K562 (cell line): ENCODE data around the gene ETS2. TPM values are rescaled to one million over a fixed set of nuclear protein-coding genes. Genes with fewer than 3 reads are reported as not detected.

Source experiments
- ARID4B ChIP-seq: sonication (generic); formaldehyde crosslinking; IDR thresholded peaks from 2 replicates; pipeline ENCODE4 v1.8.0; 2022; ENCODE audit warnings: mild to moderate bottlenecking, missing genetic modification reagents
- BCL6 ChIP-seq: fragments of 250-450 bp; sonication (Bioruptor Pico); IDR thresholded peaks from 2 replicates; pipeline ENCODE4 v1.4.0; 2020
- DACH1 ChIP-seq: fragments of 450-650 bp; IDR thresholded peaks from 2 replicates; pipeline ENCODE4 v1.6.1; 2018; ENCODE audit not compliant: partially characterized antibody
- EZH2 ChIP-seq: IDR thresholded peaks from 2 replicates; pipeline ENCODE4 v1.6.1; 2012; ENCODE audit warnings: low read depth, mild to moderate bottlenecking, inconsistent platforms, low read length, borderline replicate concordance
- MXD1 ChIP-seq: fragments of 250-450 bp; sonication (Bioruptor Pico); IDR thresholded peaks from 2 replicates; pipeline ENCODE4 v1.8.0; 2021; ENCODE audit warnings: borderline replicate concordance, mild to moderate bottlenecking, moderate library complexity; ENCODE audit not compliant: poor library complexity, severe bottlenecking
- NR0B1 ChIP-seq: fragments of 450-650 bp; IDR thresholded peaks from one replicate; pipeline ENCODE4 v1.6.1; 2018; ENCODE audit warnings: mild to moderate bottlenecking, moderate library complexity; ENCODE audit not compliant: partially characterized antibody
- RBBP5 ChIP-seq: fragments of 200-600 bp; sonication (generic); IDR thresholded peaks from 2 replicates; pipeline ENCODE4 v1.6.1; 2012; ENCODE audit warnings: borderline replicate concordance, mild to moderate bottlenecking, low read length, control low read depth, inconsistent platforms; ENCODE audit not compliant: insufficient read depth, poor library complexity, severe bottlenecking
- RBM22 ChIP-seq: fragments of 200-400 bp; formaldehyde crosslinking; IDR thresholded peaks from 2 replicates; pipeline ENCODE4 v1.6.1; 2018; ENCODE audit warnings: low read length, low read depth; ENCODE audit not compliant: poor library complexity, severe bottlenecking
- SIN3A ChIP-seq, 2 experiments: fragments of 150-350 bp in 1 of 2; IDR thresholded peaks; 2 replicates each; pipeline ENCODE4 v1.6.1; 2011 to 2016; ENCODE audit warnings: borderline replicate concordance in 2 of 2, low read depth in 2 of 2, low read length in 2 of 2, mild to moderate bottlenecking in 2 of 2, moderate library complexity in 2 of 2; ENCODE audit not compliant: control insufficient read depth in 1 of 2
- SRSF9 ChIP-seq: fragments of 200-400 bp; formaldehyde crosslinking; IDR thresholded peaks from 2 replicates; pipeline ENCODE4 v1.6.1; 2017; ENCODE audit warnings: low read depth, low read length, borderline replicate concordance
- TEAD4 ChIP-seq, 2 experiments: sonication (generic) in 1 of 2; formaldehyde crosslinking in 1 of 2; IDR thresholded peaks; 2 replicates each; pipeline versions ENCODE4 v1.6.1 to v1.8.0; 2012 to 2022; ENCODE audit warnings: borderline replicate concordance in 1 of 2, inconsistent platforms in 1 of 2, low read length in 1 of 2, mild to moderate bottlenecking in 1 of 2, missing genetic modification reagents in 1 of 2
- ZC3H11A ChIP-seq: IDR thresholded peaks from 2 replicates; pipeline ENCODE4 v1.6.1; 2012; ENCODE audit warnings: low read depth, low read length, improper control_type of control experiment
- ZNF324 ChIP-seq: fragments of 250-450 bp; sonication (Bioruptor Pico); IDR thresholded peaks from 2 replicates; pipeline ENCODE4 v1.4.0; 2020; ENCODE audit warnings: mild to moderate bottlenecking
- ZNF583 ChIP-seq: fragments of 250-450 bp; sonication (Bioruptor Pico); IDR thresholded peaks from 2 replicates; pipeline ENCODE4 v1.4.0; 2020
- ZNF639 ChIP-seq, 2 experiments: fragments of 200-800 bp in 1 of 2; sonication (Bioruptor generic) in 1 of 2; sonication (generic) in 1 of 2; formaldehyde crosslinking in 1 of 2; IDR thresholded peaks in 1 of 2; conservative IDR thresholded peaks in 1 of 2; 2 replicates each; pipeline versions ENCODE4 v1.5.0 to v1.6.1; 2016 to 2020; ENCODE audit warnings: missing compliant biosample characterization in 1 of 2, missing genetic modification characterization in 1 of 2, missing genetic modification reagents in 1 of 2
- polyA plus RNA-seq, 8 experiments: library from polyadenylated mRNA; depleted of rRNA in 4 of 8; stranded (reverse) in 5 of 8; unstranded in 3 of 8; fragments of >200 nt; fragmentation: Nextera tagmentation in 2 of 8; fragmentation: Illumina TruSeq in 1 of 8; extraction: Ambion mirVana in 2 of 8; extraction: Trizol in 1 of 8; gene quantifications; 2 replicates each; pipeline versions ENCODE4 v1.2.1 to v1.2.3, GENCODE V29; 2011 to 2014; ENCODE audit warnings: inconsistent platforms in 1 of 8, missing spikeins in 1 of 8
- total RNA-seq, 7 experiments: library from RNA; depleted of rRNA in 6 of 7; stranded (reverse); fragments of >200 nt in 6 of 7; fragmentation: Illumina TruSeq in 2 of 7; extraction: Trizol in 2 of 7; gene quantifications; 2 replicates each; pipeline versions ENCODE4 v1.2.1 to v1.2.3, GENCODE V29; 2011 to 2021; ENCODE audit warnings: low replicate concordance in 1 of 7

ETS2 gene
- total and polyA plus RNA-seq, 9 of the 15 experiments (the other 6 are each of a cell fraction or from before 2014, with no cell fraction given) = 1.7 to 24.4 (median 12.2) TPM

- TF ChIP-seq MXD1 (CRISPR knock-in tag) (no peak), ZNF639 (CRISPR knock-in tag; conservative IDR thresholded peaks at IDR 0.05 in 1 of 2, IDR thresholded peaks at IDR 0.05 in 1 of 2) (no peak), SRSF9 (no peak), TEAD4 (IDR thresholded peaks at IDR 0.05; ENCODE audit: low read length) (no peak), TEAD4 (CRISPR knock-in tag; IDR thresholded peaks at IDR 0.05; ENCODE audit: borderline replicate concordance) (no peak), RBBP5 (peak; percentile 30), SIN3A (IDR thresholded peaks at IDR 0.05; ENCODE audit: borderline replicate concordance in 2 of 2, control insufficient read depth in 1 of 2, low read depth in 2 of 2, low read length in 2 of 2) (peak in 1 of 2 experiments; percentile 38; a peak in 1 of 4 replicates), NR0B1 (no peak), DACH1 (no peak), EZH2 (no peak), ZC3H11A (no peak), ZNF324 (no peak), ZNF583 (CRISPR knock-in tag) (no peak), RBM22 (no peak), BCL6 (CRISPR knock-in tag) (no peak), ARID4B (CRISPR knock-in tag) (no peak)
Observed at GRCh38 chr21:38798481-38798882, 7.2 kb upstream of the ETS2 start (continued).
